MCF 10A (cell line): ENCODE measurements around the gene MYO1D. TPM values are rescaled to one million over a fixed set of nuclear protein-coding genes. Genes with fewer than 3 reads are reported as not detected.

Source experiments
- BruUV-seq: library from RNA; stranded (reverse); fragments of 400-500 nt; replicated peaks from 2 replicates; lab custom pipeline; 2021; lab: Mats Ljungman, UMichigan
- CTCF ChIA-PET: fragments of 300-600 bp; sonication (Branson Sonifier 250); formaldehyde crosslinking; extraction: SDS; loops from one replicate; lab custom pipeline; 2021; ENCODE audit warnings: antibody characterized with exemption, inconsistent platforms; lab: Yijun Ruan, JAX
- POLR2A ChIA-PET: fragments of 300-600, 350-650 bp; sonication (Branson Sonifier 250); formaldehyde crosslinking; extraction: SDS; loops from one replicate; lab custom pipeline; 2020; ENCODE audit warnings: antibody characterized with exemption, inconsistent platforms; lab: Yijun Ruan, JAX
- DNase-seq: peaks from one replicate; pipeline ENCODE4 v3.0.0-alpha.2; 2018; ENCODE audit not compliant: unreplicated experiment
- H3K27ac Mint-ChIP-seq: one replicate; pipeline ENCODE4 v1.8.0; 2022; ENCODE audit warnings: mild to moderate bottlenecking, low read depth, mixed read lengths; ENCODE audit not compliant: unreplicated experiment
- H3K27me3 Mint-ChIP-seq: one replicate; pipeline ENCODE4 v1.8.0; 2022; ENCODE audit warnings: mixed read lengths; ENCODE audit not compliant: insufficient read depth, unreplicated experiment
- H3K36me3 Mint-ChIP-seq: one replicate; pipeline ENCODE4 v1.8.0; 2022; ENCODE audit warnings: mild to moderate bottlenecking, moderate library complexity, mixed read lengths; ENCODE audit not compliant: insufficient read depth, unreplicated experiment
- H3K4me1 Mint-ChIP-seq: one replicate; pipeline ENCODE4 v1.8.0; 2022; ENCODE audit warnings: mixed read lengths; ENCODE audit not compliant: insufficient read depth, unreplicated experiment
- H3K4me3 Mint-ChIP-seq: one replicate; pipeline ENCODE4 v1.8.0; 2022; ENCODE audit warnings: mild to moderate bottlenecking, moderate library complexity, mixed read lengths; ENCODE audit not compliant: unreplicated experiment
- H3K9me3 Mint-ChIP-seq: one replicate; pipeline ENCODE4 v1.8.0; 2022; ENCODE audit warnings: mixed read lengths; ENCODE audit not compliant: unreplicated experiment
- intact Hi-C: fragments of 100-400 bp; cut with micrococcal nuclease; formaldehyde crosslinking; loops from 2 replicates; pipeline ENCODE4 v1.14.1; 2022
- total RNA-seq: library from RNA; stranded (reverse); gene quantifications from 2 replicates; pipeline ENCODE4 v1.2.3, GENCODE V29; 2022
- TF ChIP-seq, protein P1 (sequence below): fragments of 200-600 bp; IDR thresholded peaks from one replicate; pipeline ENCODE4 v1.8.0; 2022; ENCODE audit warnings: antibody characterized with exemption, mild to moderate bottlenecking; ENCODE audit not compliant: unreplicated experiment

The MYO1D gene
- total RNA-seq, 1 experiment from 2014 or later = 30.5 TPM

DNA sequence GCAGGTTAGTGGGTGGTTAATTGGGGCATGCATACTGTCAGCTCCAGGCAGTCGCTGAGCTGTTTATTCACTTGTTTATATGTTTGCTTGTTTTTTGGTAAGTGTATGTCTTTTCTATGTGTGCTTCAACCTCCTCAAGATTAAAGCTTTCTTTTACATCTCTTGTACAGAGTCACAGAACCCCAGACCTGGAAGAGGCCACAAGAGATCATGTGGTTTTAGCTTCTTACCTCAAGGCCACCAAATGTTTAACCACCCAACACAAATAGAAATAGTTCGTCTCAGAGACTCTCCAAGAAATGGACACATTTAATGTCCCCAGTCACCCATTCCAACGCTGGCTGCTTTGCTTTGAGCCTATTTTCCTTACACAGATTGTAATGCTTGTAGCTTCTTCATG lies 39.2 kb upstream of the MYO1D start:
- Mint-ChIP-seq H3K9me3 (no peaks in the 10 kb centered on the region), H3K4me3 (no peak overlapping the region), H3K4me1 (no peaks in the 10 kb centered on the region), H3K27me3 (no peaks in the 10 kb centered on the region), H3K36me3 (no peaks in the 10 kb centered on the region), H3K27ac (no peak overlapping the region)
- TF ChIP-seq, protein P1, sequence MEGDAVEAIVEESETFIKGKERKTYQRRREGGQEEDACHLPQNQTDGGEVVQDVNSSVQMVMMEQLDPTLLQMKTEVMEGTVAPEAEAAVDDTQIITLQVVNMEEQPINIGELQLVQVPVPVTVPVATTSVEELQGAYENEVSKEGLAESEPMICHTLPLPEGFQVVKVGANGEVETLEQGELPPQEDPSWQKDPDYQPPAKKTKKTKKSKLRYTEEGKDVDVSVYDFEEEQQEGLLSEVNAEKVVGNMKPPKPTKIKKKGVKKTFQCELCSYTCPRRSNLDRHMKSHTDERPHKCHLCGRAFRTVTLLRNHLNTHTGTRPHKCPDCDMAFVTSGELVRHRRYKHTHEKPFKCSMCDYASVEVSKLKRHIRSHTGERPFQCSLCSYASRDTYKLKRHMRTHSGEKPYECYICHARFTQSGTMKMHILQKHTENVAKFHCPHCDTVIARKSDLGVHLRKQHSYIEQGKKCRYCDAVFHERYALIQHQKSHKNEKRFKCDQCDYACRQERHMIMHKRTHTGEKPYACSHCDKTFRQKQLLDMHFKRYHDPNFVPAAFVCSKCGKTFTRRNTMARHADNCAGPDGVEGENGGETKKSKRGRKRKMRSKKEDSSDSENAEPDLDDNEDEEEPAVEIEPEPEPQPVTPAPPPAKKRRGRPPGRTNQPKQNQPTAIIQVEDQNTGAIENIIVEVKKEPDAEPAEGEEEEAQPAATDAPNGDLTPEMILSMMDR = no peak
- no peak for DNase-seq
- ChIA-PET CTCF (interaction anchor here (0.7 to 3.2 kb wide), 7 partner anchors 13 to 161 kb away, joined by 3 to 14 read pairs (median 4); partner anchors contain the start of gene MYO1D), POLR2A (interaction anchor here (0.5 kb wide), 1 partner anchor 13 kb away, joined by 3 read pairs; no protein-coding TSS in a partner anchor)
- intact Hi-C loops = no loop called here
- no TSS peak for BruUV-seq

DNA sequence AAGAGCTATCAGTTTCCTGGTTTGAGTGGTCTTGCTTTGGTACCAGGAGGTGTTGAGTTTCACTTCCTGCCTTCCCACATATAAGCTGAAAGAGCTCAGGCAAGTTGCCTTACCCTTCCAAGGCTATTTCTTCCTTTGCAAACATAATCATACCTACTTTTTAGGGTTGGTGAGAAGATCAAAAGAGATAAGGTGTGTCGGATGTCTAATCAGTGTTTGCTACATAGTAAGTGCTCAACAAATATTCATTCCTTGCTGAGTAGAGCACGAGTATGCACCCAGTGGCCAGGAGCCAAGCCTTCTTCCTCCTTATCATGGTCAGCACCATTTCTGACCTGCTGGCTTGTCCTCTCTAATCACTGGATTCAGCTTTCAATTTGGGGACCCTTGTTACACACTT lies 38.3 kb upstream of the MYO1D start:
- Mint-ChIP-seq H3K4me1 (no peaks in the 10 kb centered on the region), H3K27ac (no peak overlapping the region), H3K9me3 (no peaks in the 10 kb centered on the region), H3K27me3 (no peaks in the 10 kb centered on the region), H3K36me3 (no peaks in the 10 kb centered on the region), H3K4me3 (no peak overlapping the region)
- no peak for DNase-seq
- ChIA-PET POLR2A (interaction anchor here (1.2 kb wide), 1 partner anchor 38 kb away, joined by 3 read pairs; the partner anchor contains the start of gene MYO1D), CTCF (interaction anchor here (0.5 to 3.2 kb wide), 7 partner anchors 14 to 454 kb away, joined by 3 to 14 read pairs (median 4); partner anchors contain the start of gene MYO1D)
- TF ChIP-seq, protein P1 = no peak
- BruUV-seq = no TSS peak
- intact Hi-C loops = no loop called here

DNA sequence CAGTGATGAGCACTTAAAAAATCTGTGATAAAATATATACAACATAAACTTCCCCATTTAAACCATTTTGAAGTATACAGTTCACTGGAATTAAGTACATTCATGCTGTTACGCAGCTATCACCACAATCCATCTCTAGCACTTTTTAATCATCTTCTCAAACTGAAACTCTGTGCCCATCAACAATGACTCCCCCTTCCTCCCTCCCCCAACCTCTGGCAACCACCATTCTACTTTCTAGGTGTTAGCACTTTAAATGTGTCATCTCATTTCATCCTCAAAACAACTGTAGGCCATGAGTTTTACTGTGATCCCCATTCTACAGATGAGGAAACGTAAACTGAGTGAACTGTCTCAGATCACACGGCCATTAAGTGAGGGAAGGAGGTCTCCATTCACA lies 37.3 kb upstream of the MYO1D start:
- no peaks in the 10 kb centered on the region for H3K36me3 Mint-ChIP-seq
- no peaks in the 10 kb centered on the region for H3K27me3 Mint-ChIP-seq
- BruUV-seq = no TSS peak
- no peak for DNase-seq
- H3K4me1 Mint-ChIP-seq = peaks cover 5% of the 10 kb centered on the region
- H3K4me3 Mint-ChIP-seq = no peak overlapping the region
- ChIA-PET POLR2A (interaction anchor here (0.7 to 1.2 kb wide), 2 partner anchors 37 to 121 kb away, joined by 3 to 5 read pairs; partner anchors contain the start of gene MYO1D), CTCF (interaction anchor here (0.9 to 3.2 kb wide), 2 partner anchors 15 to 37 kb away, joined by 4 to 14 read pairs; partner anchors contain the start of gene MYO1D)
- no peak overlapping the region for H3K27ac Mint-ChIP-seq
- intact Hi-C loops = loop anchor here (5.0 kb wide), 1 partner anchor 37 kb away; the partner anchor contains the start of gene MYO1D
- TF ChIP-seq, protein P1 = no peak
- H3K9me3 Mint-ChIP-seq = no peaks in the 10 kb centered on the region

DNA sequence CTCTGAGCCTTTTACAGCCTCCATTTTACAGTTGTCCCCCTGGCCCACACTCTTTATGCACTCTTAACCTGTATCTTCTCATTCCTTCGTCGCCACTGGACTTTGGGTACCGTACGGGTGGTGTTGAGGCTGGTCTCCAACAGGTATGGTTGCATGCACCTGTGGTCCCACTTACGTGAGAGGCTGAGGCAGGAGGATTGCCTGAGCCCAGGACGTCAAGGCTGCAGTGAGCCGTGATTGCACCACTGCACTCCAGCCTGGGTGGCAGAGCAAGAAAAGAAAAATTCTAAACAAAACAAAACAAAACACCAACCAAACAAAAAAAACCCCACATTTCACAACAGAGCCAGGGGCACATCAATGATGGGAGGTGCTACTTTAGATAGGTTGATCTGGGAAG lies 36.7 kb upstream of the MYO1D start:
- peaks cover 5% of the 10 kb centered on the region for H3K4me1 Mint-ChIP-seq
- CTCF ChIA-PET = interaction anchor here (0.6 to 3.2 kb wide), 3 partner anchors 36 to 452 kb away, joined by 3 to 17 read pairs (median 14); partner anchors contain the start of gene MYO1D
- TF ChIP-seq, protein P1 = no peak
- no TSS peak for BruUV-seq
- intact Hi-C loops = loop anchor here (5.0 kb wide), 1 partner anchor 36 kb away; the partner anchor contains the start of gene MYO1D
- H3K4me3 Mint-ChIP-seq = no peak overlapping the region
- no peak overlapping the region for H3K27ac Mint-ChIP-seq
- POLR2A ChIA-PET = no interaction called here
- no peak for DNase-seq
- H3K9me3 Mint-ChIP-seq = no peaks in the 10 kb centered on the region
- no peaks in the 10 kb centered on the region for H3K27me3 Mint-ChIP-seq
- H3K36me3 Mint-ChIP-seq = no peaks in the 10 kb centered on the region
